Dermis blood vessel endothelial cell (primary cell): ENCODE data around the gene ABI3BP. TPM values are rescaled to one million over a fixed set of nuclear protein-coding genes. Genes with fewer than 3 reads are reported as not detected.
A peak's percentile ranks its signal among the peaks of the same experiment; 100 is the strongest.
"Not testable (repeated sequence)": the region's sequence is repeated elsewhere in the genome, so short reads cannot be mapped to it uniquely, and the experiment has no call there.

Source experiments
- DNase-seq: peaks from one replicate; pipeline ENCODE4 v3.0.0; 2010
- total RNA-seq: library from RNA; depleted of rRNA; stranded (reverse); fragments of >200 nt; gene quantifications from 2 replicates; pipeline ENCODE4 v1.2.3, GENCODE V29; 2014

The ABI3BP gene
- total RNA-seq, 1 donor from 2014 or later, result 9.5 TPM

GRCh38 chr3:100981164-100981911, 11.9 kb downstream of the ABI3BP start:
- DNase-seq, result no peak

DNA sequence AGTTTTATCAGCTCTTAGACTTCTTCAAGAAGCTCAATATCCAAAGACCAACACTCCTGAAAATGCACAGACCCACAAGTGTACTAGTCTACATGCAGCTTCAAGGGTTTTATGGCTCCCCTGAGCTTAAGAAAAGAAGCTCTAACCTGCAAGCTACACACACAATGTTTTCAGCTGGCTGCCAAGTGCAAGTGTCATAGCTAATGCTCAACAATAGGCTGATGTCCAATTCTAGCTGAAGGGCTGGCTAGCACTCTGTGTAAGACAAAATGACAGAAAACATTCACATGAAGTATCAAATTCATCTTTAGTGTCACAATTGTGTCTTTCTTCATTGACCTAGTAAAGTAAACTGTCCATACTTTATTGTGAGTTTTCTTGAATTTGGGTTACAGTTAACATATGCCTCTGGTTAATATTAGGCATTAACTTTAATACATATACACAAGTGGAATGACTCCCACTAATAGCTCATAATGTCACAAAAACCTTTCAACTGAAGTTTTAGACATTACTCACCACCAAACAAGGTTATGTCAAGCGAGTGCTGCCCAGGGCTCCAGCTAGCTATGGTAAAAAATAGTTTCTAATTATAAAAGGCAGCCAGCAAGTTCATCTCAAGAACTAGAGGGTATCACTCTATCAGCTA, 15.1 kb downstream of the ABI3BP start:
- DNase-seq, result peak; percentile 19

GRCh38 chr3:100976611-100977010, 16.6 kb downstream of the ABI3BP start:
- no peak for DNase-seq

DNA sequence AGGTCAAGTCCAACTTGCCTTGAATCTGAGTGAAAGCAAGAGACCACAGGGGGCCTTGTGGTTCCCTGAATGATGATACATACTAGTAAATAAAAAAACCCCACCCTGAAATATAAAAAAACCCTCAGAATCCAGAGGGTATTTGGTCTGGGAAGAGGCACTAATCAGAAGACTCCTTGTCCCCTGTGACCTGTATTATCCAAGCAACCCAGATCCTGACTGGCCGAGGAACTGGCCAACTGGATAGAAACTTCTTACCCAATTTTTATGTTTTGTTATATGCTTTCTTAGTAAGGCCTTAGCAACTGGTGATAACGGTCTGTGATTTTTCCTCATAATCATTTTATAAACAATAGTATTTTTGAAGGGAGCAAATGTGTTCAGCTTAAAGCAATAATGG, 17.5 kb downstream of the ABI3BP start:
- DNase-seq, result no peak

GRCh38 chr3:100973594-100973993, 19.6 kb downstream of the ABI3BP start:
- no peak for DNase-seq

GRCh38 chr3:100972867-100973266, 20.4 kb downstream of the ABI3BP start:
- no peak for DNase-seq

DNA sequence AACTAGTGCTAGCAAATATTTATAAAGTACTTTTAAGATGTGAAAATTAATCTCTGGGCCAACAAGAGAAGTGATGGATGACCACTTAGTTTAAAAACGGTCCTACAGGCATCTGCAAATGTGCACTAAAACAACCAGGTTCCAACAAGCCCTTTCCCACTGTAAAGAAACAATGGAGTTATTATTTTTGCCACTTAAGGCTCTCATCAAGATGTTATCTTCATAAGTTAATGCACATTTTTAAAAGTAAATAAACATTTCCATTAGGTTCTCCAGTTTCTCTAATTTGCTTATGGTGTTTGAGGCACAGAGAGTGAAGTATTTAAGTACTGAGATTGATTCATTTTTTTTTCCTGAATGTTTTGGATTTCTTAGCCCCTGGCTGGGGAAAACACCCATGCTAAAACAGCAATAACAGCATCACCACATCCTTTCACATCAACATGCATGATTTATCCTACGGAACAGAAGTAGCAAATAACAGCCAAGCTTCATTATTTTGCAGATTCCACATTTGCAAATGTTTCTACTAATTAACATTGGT, 20.8 kb downstream of the ABI3BP start:
- no peak for DNase-seq

DNA sequence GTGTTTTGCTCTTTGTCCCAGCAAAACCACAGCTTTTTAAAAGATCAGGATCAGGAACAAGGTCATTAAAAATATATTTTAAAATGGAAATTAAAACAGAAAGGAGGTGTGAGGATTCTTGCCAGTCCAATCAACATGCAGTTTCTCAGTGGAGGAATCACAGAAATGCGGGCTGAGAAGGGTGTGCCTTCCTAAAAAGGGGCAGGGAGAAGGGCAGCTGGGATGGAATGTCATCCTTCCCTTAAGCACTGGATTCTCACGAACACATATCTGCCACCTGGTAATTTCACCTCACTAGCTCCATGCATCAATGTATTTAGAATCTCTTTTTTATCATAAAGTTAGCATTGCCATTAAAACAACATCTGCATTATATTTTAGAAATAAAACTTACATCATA, 21.4 kb downstream of the ABI3BP start:
- DNase-seq, result no peak

- no peak for DNase-seq
Observed at GRCh38 chr3:100970477-100970990, 22.7 kb downstream of the ABI3BP start.

DNA sequence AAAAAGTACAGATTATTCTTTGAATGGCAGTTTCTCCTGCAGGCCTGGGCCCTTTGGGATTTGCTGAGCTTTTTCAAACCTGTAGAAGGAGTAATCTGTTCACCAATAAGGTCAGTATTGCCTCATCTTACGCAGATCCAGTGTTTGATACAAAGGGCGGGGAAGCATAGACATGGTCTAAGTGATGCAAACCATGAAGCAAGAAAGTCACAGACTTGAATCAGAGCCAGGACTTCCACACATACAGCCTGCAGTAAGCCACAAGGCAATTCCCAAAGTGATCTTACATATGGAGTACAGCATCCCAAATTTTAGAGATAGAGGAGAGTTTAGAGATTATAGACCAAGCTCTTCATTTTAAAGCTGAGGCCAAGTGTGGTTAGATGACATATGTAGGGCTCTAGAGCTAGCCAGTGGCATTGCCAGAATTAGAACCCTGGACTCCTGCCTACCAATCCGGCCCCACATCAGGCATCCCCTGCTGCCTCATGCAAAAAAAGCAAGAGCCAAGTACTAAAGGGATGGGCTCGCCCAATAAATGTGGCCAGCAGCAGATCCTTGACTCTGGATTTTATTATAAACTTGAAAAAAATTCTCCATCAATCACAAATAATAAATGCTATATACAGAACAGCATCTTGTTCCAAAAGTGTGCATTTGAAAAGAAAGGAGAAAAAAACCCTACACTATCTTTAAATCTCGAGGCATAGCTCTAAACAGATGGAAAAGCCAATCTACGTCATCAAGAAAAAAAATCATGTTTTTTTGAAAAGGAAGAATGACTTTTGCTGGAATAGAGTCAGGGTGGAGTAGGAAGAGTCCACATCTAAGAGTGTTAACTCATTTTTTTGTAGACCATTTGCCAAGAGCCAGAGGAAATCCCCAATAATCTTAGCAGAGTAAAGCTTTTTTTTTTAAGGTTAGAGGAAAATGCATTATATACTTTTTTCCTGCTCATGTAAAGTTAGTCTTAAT, 24.0 kb downstream of the ABI3BP start:
- no peak for DNase-seq

GRCh38 chr3:100966807-100967206, 26.4 kb downstream of the ABI3BP start:
- DNase-seq, result no peak

GRCh38 chr3:100966049-100966491, 27.2 kb downstream of the ABI3BP start:
- DNase-seq, result no peak

- no peak for DNase-seq
Observed at GRCh38 chr3:100963041-100963440, 30.2 kb downstream of the ABI3BP start.

- no peak for DNase-seq
Observed at GRCh38 chr3:100957261-100957986, 35.8 kb downstream of the ABI3BP start.

GRCh38 chr3:100956276-100956675, 36.9 kb downstream of the ABI3BP start:
- DNase-seq, result peak; percentile 65

- DNase-seq, result peak; percentile 44
Observed at GRCh38 chr3:100954990-100955389, 38.2 kb downstream of the ABI3BP start.

DNA sequence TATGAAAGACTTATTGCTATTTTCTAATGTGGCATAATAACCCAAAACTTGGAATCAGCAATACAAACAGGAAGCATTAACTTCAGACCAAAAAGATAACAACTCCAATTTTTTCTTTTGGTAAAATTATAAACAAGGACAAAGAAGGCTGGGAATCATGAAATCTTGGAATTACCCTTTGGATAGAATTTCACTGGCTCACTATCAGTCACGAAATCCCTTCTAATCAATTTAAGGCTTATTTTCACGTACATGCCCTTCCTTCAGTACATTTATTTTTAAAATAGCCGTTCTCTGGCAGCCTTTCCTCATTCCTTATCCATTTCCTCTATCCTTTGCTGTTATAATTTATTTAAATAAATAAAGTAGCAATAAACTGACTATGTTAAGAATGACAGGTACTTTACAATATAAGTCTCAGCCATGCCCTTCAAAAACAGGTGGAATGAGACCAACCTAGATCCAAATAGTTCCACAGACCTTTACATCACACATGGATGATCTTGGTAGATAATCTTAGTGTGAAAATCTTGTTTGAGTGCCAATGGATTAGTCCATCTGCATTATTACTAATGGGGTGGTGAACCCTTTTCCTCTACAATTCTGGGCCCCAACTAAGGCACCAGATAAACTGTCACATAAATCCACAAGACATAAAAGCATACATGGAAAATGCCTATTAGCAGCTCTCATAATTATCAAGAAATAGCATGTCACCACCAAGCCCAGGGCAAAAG, 38.9 kb downstream of the ABI3BP start:
- no peak for DNase-seq

GRCh38 chr3:100953103-100953502, 40.1 kb downstream of the ABI3BP start:
- no peak for DNase-seq

DNA sequence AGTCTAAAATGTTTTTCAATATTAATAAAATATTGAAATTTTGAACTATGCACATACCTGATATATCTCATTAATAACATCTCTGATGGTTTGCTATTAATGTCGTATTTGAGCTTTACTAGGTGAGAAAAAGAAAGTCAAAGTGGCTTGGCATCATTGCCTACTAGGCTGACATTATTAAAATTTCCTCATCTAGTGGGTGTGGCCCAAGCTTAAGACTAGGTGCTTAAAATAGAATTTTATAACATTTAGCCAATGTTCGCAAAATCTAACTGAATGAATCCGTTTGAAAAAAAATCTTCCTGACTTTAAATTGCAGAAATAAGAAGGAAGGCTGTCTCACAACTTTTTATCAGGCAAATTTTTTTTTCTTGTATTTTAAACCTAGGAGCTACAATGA, 46.1 kb downstream of the ABI3BP start:
- no peak for DNase-seq

- DNase-seq, result not testable (repeated sequence)
Observed at GRCh38 chr3:100946096-100946495, 47.1 kb downstream of the ABI3BP start.

DNA sequence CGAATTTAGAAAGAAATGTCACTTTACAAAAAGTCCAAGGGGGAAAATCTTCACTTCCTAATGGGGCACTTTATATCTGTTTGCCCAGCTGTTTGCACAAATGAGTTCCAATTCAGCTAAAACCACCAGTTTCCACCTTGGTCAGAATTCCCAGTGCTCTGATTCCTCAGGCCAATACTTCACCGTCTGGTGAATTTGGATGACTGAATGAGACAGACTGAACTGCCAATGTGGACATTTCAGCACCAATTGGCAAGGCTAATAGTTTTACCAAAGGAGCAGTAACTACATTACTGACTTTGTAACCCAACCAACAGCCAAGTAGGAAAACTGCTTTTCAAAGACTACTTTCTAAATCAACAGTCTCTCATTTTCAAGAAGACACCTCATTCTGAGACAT, 51.8 kb downstream of the ABI3BP start:
- no peak for DNase-seq
